GM12891 (cell line): ENCODE data around the gene HS3ST4. TPM values are rescaled to one million over a fixed set of nuclear protein-coding genes. Genes with fewer than 3 reads are reported as not detected.
A peak's percentile ranks its signal among the peaks of the same experiment; 100 is the strongest.

Experiments used
- DNase-seq: peaks from one replicate; pipeline ENCODE4 v3.0.0; 2011; ENCODE audit warnings: low spot score; ENCODE audit not compliant: insufficient read length
- FAIRE-seq: peaks from 2 replicates; lab custom pipeline; 2011; peaks lifted over from hg19 to GRCh38; lab: Jason Lieb, UNC
- PAX5 ChIP-seq: IDR thresholded peaks from 2 replicates; pipeline ENCODE4 v1.6.1; 2011; ENCODE audit warnings: low read length, moderate library complexity, mild to moderate bottlenecking; ENCODE audit not compliant: insufficient read depth, severe bottlenecking
- POLR2A ChIP-seq: IDR thresholded peaks from 2 replicates; pipeline ENCODE4 v1.6.1; 2011; ENCODE audit warnings: low read depth, low read length, control low read depth
- POLR2AphosphoS5 ChIP-seq: IDR thresholded peaks from 2 replicates; pipeline ENCODE4 v1.6.1; 2011; ENCODE audit warnings: low read depth, low read length, control low read depth
- POU2F2 ChIP-seq: IDR thresholded peaks from 2 replicates; pipeline ENCODE4 v1.6.1; 2011; ENCODE audit warnings: low read depth, mild to moderate bottlenecking, control low read depth, low read length, moderate library complexity
- SPI1 ChIP-seq: IDR thresholded peaks from 2 replicates; pipeline ENCODE4 v1.6.1; 2011; ENCODE audit warnings: low read depth, low read length, control low read depth
- TAF1 ChIP-seq: IDR thresholded peaks from 2 replicates; pipeline ENCODE4 v1.6.1; 2011; ENCODE audit warnings: low read depth, low read length, control low read depth
- polyA plus RNA-seq: library from polyadenylated mRNA; unstranded; fragments of >200 nt; gene quantifications from one replicate; pipeline ENCODE4 v1.2.1, GENCODE V29; 2012; ENCODE audit warnings: low read depth, missing spikeins, inconsistent platforms; ENCODE audit not compliant: missing spikeins

The HS3ST4 gene
- not detected for polyA plus RNA-seq

GRCh38 chr16:25691519-25692091 is at the start of gene HS3ST4:
HS3ST4 (plus strand) TSS chr16:25691959.
- no peak for FAIRE-seq
- no peak for TF ChIP-seq POU2F2
- no peak for TF ChIP-seq POLR2AphosphoS5
- no peak for TF ChIP-seq PAX5
- no peak for TF ChIP-seq TAF1
- TF ChIP-seq POLR2A, result no peak
- no peak for TF ChIP-seq SPI1
- no peak for DNase-seq

- DNase-seq (no peak), FAIRE-seq (no peak)
- TF ChIP-seq POLR2AphosphoS5, result no peak
- TF ChIP-seq POU2F2, result no peak
- TF ChIP-seq TAF1, result no peak
- no peak for TF ChIP-seq POLR2A
- no peak for TF ChIP-seq SPI1
- TF ChIP-seq PAX5, result no peak
These were observed 48.1 kb upstream of the HS3ST4 start for GRCh38 chr16:25643633-25644032.

GRCh38 chr16:25656639-25657038 is 35.1 kb upstream of the HS3ST4 start:
- TF ChIP-seq POU2F2 (no peak), PAX5 (no peak), SPI1 (no peak), POLR2A (no peak), TAF1 (no peak), POLR2AphosphoS5 (no peak)
- FAIRE-seq (no peak), DNase-seq (no peak)

- FAIRE-seq, result no peak
- DNase-seq, result no peak
- TF ChIP-seq SPI1 (no peak), POU2F2 (no peak), PAX5 (no peak), TAF1 (no peak), POLR2A (no peak), POLR2AphosphoS5 (no peak)
These were observed 14.9 kb upstream of the HS3ST4 start for GRCh38 chr16:25676820-25677219.

GRCh38 chr16:25679511-25679910 is 12.2 kb upstream of the HS3ST4 start:
- DNase-seq (no peak), FAIRE-seq (no peak)
- TF ChIP-seq POLR2AphosphoS5, result no peak
- no peak for TF ChIP-seq SPI1
- no peak for TF ChIP-seq POU2F2
- no peak for TF ChIP-seq PAX5
- TF ChIP-seq TAF1, result no peak

GRCh38 chr16:25689137-25689836 is 2.5 kb upstream of the HS3ST4 start:
- DNase-seq (no peak), FAIRE-seq (no peak)
- TF ChIP-seq PAX5 (no peak), SPI1 (no peak), POLR2AphosphoS5 (no peak), TAF1 (no peak), POU2F2 (no peak), POLR2A (no peak)

- no peak for FAIRE-seq
- DNase-seq, result no peak
- TF ChIP-seq POLR2AphosphoS5 (no peak), SPI1 (no peak), POU2F2 (no peak), POLR2A (no peak), PAX5 (no peak), TAF1 (no peak)
These were observed 1.1 kb upstream of the HS3ST4 start for GRCh38 chr16:25690552-25691143.

- TF ChIP-seq PAX5 (no peak), SPI1 (no peak), TAF1 (no peak), POU2F2 (no peak), POLR2A (no peak), POLR2AphosphoS5 (no peak)
- no peak for FAIRE-seq
- DNase-seq, result peak; percentile 19
These were observed 587 bp downstream of the HS3ST4 start for GRCh38 chr16:25692351-25692741.

- FAIRE-seq (no peak), DNase-seq (peak; percentile 15)
These were observed 1.2 kb downstream of the HS3ST4 start for GRCh38 chr16:25692742-25693508.

More at GRCh38 chr16:25692742-25693508, 1.2 kb downstream of the HS3ST4 start:
- TF ChIP-seq POLR2AphosphoS5, result no peak
- TF ChIP-seq PAX5, result no peak
- TF ChIP-seq POU2F2, result no peak
- TF ChIP-seq TAF1, result no peak
- TF ChIP-seq SPI1, result no peak
- no peak for TF ChIP-seq POLR2A
